ENCODE results near the gene AKR1E2.

AKR1E2 gene

GRCh38 chr10:4844864-4845263 lies 18.9 kb downstream of the AKR1E2 start:
- no peak for TF ChIP-seq CTCF (IDR thresholded peaks at IDR 0.05; ENCODE audit: low read depth, low read length)
- H3K4me3 ChIP-seq (ENCODE audit: low read depth, low read length) = no peak overlapping the region

- TF ChIP-seq CTCF (IDR thresholded peaks at IDR 0.05; ENCODE audit: low read depth, low read length) = no peak
- H3K4me3 ChIP-seq (ENCODE audit: low read depth, low read length) = no peak overlapping the region
Measured at GRCh38 chr10:4845766-4846165, 19.8 kb downstream of the AKR1E2 start.

DNA sequence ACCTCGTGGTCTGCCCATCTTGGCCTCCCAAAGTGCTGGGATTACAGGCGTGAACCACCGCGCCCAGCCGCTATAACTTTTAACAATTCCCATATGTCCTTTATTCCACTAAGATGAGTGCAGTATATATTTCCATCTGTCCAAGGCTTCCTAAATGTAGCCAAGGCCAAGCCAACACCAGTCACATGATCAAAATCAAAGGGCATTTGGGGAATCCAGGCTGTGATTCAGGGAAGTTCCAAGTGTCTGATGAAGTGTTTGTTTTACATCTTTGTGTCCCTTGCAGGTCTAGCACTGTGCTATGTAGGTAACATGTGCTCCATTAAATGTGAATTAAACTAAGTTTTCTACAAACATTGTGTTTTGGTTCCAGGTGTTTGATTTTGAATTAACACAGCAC lies 20.8 kb downstream of the AKR1E2 start:
- H3K4me3 ChIP-seq (ENCODE audit: low read depth, low read length) = no peak overlapping the region
- no peak for TF ChIP-seq CTCF (IDR thresholded peaks at IDR 0.05; ENCODE audit: low read depth, low read length)

GRCh38 chr10:4847561-4848355 lies 21.8 kb downstream of the AKR1E2 start:
- no peak overlapping the region for H3K4me3 ChIP-seq (ENCODE audit: low read depth, low read length)

DNA sequence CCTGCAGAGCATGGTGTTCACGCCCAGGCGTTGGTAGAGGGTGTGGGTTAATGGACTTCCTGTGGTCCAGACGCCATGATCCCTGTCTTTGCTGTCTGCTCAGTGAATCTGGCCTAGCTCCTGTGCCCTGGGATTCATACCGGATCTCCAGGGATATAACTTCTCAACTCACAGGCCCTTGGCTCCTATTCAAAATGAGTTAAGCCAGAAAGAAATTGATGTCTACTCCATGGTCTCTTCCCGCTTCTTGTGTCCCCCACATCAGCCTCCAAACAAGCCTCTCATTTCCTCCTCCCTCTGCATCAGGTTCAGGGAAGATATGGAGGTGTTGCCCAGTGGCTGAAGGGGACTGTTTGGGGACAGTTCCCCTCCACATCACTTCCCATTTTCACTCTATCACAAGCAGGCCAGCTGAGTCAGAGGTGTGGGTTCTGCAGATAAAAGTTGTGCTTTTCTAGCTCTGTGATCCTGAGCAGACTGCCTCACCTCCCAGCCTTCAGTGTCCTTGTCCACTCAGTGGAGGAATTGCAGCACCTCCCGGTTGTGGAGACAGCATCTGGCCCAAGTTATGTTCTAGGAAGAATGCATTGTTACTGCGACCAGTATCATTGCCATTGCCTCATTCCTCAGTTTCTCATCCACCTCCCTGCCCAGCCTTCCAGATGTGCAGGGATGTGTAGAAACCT lies 22.5 kb downstream of the AKR1E2 start:
- no peak for TF ChIP-seq CTCF (IDR thresholded peaks at IDR 0.05; ENCODE audit: low read depth, low read length)

More at GRCh38 chr10:4847561-4848355, 21.8 kb downstream of the AKR1E2 start:
- TF ChIP-seq CTCF (IDR thresholded peaks at IDR 0.05; ENCODE audit: low read depth, low read length) = no peak

GRCh38 chr10:4849042-4849402 lies 23.0 kb downstream of the AKR1E2 start:
- H3K4me3 ChIP-seq (ENCODE audit: low read depth, low read length) = no peak overlapping the region
- no peak for TF ChIP-seq CTCF (IDR thresholded peaks at IDR 0.05; ENCODE audit: low read depth, low read length)

More for the DNA sequence above, 22.5 kb downstream of the AKR1E2 start:
- no peak overlapping the region for H3K4me3 ChIP-seq (ENCODE audit: low read depth, low read length)

All from WI38 (cell line).